IPS-18a (cell line): ENCODE data around the gene TNNI2.
A peak's percentile ranks its signal among the peaks of the same experiment; 100 is the strongest.

Experiments used
- H3K27ac ChIP-seq: one replicate; pipeline ENCODE4 v1.5.1; 2013; ENCODE audit warnings: low read length
- H3K27me3 ChIP-seq: one replicate; pipeline ENCODE4 v1.6.1; 2013; ENCODE audit warnings: mild to moderate bottlenecking, low read length; ENCODE audit not compliant: control insufficient read depth, insufficient read depth
- H3K36me3 ChIP-seq: one replicate; pipeline ENCODE4 v1.6.1; 2013; ENCODE audit warnings: low read depth, low read length; ENCODE audit not compliant: control insufficient read depth
- H3K4me1 ChIP-seq: one replicate; pipeline ENCODE4 v1.6.1; 2013; ENCODE audit warnings: low read depth, low read length; ENCODE audit not compliant: control insufficient read depth
- H3K4me3 ChIP-seq: one replicate; pipeline ENCODE4 v1.5.1; 2013; ENCODE audit warnings: low read length
- H3K9ac ChIP-seq: one replicate; pipeline ENCODE4 v1.6.1; 2013; ENCODE audit warnings: mild to moderate bottlenecking, low read length, moderate library complexity
- H3K9me3 ChIP-seq: one replicate; pipeline ENCODE4 v1.6.1; 2013; ENCODE audit warnings: low read depth, low read length; ENCODE audit not compliant: control insufficient read depth

TNNI2 gene

DNA sequence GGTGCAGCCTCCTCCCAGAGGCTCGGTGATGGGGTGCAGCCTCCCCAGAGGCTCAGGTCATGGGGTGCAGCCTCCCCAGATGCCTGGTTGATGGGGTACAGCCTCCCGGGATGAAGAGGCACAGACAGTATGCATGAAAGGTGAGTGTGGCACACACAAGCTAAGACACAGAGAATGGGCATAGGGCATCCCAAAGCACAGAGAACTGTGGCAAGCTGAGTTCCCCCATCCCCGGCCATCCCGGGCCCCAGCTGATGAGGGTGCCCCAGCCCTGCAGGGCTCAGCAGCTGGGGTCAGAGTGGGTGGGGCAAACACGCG, 8.8 kb upstream of the TNNI2 start:
- Histone ChIP-seq H3K4me1 (no peaks in the 10 kb centered on the region), H3K4me3 (no peak overlapping the region), H3K27ac (no peak overlapping the region), H3K27me3 (peaks cover 4% of the 10 kb centered on the region), H3K9me3 (no peaks in the 10 kb centered on the region), H3K36me3 (no peaks in the 10 kb centered on the region), H3K9ac (no peak overlapping the region)

DNA sequence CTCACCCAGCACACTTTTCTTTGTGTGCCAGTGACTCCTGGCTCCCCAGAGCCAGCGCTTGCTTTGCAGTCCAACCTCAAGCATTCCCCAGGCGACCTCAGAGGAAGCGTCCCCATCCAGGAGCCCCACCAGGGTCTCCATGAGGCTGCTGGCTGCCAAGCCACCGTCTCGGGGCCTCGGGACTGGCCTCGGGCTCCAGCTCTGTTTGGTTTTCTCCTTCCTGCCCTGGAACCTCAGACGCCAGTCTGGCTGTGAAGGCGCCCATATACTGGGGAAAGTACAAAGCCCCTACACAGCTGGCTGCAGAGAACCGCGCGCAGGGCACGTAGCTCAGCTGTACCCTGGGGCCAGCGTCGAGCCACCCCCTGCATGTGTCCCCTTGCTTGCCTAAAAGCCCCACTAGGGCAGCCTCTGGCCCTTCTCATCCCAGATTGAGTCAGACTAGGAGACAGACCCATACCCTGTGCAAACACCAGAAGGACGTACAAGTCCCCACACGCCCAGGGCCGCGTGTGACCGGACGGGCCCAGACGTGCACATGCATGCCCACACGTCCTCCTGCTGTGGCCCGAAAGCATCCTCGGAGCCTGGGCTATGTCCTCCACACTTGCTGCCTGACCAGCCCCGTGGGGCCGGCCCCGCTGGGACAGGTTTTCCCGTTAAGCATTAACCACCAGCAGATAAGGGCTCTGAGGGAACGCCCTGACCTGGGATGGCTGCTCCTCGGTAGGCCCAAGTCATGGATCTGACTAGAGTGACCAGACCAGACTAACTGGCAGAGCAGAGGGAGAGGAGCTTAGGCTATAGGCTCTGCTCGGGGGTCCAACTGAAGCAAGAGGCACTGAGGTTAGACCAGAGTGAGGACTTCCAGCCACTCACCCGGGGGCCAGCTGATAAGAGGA, 8.2 kb upstream of the TNNI2 start:
- Histone ChIP-seq H3K27me3 (peaks cover 4% of the 10 kb centered on the region), H3K9ac (no peak overlapping the region), H3K27ac (no peak overlapping the region), H3K36me3 (no peaks in the 10 kb centered on the region), H3K4me3 (no peak overlapping the region), H3K9me3 (no peaks in the 10 kb centered on the region), H3K4me1 (no peaks in the 10 kb centered on the region)

DNA sequence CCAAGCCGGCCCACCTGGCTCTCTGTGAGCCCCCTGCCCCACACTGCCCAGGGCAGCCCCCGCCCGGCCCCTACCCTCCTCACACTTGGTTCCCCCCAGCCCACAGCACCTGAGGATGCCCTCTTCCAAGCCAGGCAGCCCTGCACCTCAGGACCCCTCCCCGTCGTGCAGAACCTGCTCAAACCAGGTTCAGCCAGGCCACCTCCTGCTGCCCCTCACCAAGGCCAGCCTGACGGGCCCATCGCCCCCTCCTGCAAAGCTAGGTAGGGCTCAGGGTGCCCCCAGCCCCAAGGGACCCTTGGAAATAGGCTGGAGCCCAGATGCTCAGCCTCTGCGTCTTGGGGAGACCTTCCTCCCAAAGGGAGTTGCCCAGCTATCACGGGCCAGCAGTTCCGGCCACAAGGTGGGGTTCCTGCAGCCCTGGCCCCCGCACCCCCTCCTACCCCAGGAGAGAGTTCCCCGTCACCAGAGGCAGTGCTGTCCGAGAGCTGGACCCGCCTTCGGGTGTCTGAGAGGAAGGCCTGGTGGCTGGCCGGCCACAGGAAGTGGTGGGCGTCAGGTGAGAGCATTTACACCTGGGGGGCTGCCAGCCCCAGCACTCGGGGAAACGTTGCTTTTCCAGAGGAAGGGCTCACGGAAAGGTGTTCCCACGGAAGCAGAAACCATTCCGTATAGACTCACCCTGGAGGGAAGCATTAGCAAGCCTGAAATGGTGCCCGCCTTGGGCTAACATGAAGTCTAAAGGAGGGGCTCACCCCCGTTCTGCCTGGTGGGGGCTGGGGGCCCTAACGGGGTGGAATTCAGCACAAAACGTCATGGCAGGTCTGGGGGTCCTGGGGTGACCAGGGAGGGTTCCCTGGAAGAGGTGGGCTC, 7.2 kb upstream of the TNNI2 start:
- H3K4me3 ChIP-seq, result no peak overlapping the region

DNA sequence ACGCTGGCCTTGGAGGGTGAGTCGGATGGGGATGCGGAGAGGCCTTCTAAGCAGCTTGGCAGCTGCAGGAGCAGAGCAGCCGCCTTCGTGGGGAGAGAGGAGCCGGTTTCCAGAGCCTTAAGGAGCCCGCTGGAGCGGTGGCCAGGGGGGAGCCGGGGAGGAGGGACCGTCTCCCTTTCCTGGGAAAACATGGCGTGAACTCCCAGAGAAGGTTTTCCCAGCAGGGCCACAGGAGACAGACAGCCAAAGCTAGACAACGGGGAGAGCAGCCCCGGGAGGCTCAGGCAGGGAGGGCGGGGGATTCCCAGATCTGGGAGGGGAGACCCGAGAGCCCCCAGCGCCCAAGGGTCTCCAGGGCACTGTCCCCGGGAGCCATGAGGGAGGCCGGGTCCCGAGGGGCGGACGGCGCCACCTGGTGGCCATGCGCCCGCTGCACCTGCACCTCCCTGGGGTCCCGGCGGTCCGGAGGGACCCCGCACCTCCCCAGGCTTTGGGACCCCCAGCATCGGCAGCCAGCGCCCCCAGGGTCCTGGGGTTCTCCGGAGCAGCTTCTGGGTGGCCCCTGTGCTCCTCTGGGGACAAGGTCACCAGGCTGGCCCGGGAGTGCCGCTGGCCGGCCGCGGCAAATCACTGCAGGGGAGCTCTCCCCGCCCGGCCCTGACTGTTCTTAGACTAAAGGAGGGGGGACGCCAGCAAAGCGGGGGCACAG, 6.4 kb upstream of the TNNI2 start:
- Histone ChIP-seq H3K27me3 (peaks cover 4% of the 10 kb centered on the region), H3K4me3 (peak overlapping the region; percentile 49), H3K36me3 (no peaks in the 10 kb centered on the region), H3K27ac (no peak overlapping the region), H3K9ac (no peak overlapping the region), H3K9me3 (no peaks in the 10 kb centered on the region), H3K4me1 (no peaks in the 10 kb centered on the region)

More for the DNA sequence above, 7.2 kb upstream of the TNNI2 start:
- no peak overlapping the region for H3K27ac ChIP-seq
- peaks cover 4% of the 10 kb centered on the region for H3K27me3 ChIP-seq
- H3K9me3 ChIP-seq, result no peaks in the 10 kb centered on the region
- H3K4me1 ChIP-seq, result no peaks in the 10 kb centered on the region
- H3K36me3 ChIP-seq, result no peaks in the 10 kb centered on the region
- no peak overlapping the region for H3K9ac ChIP-seq

DNA sequence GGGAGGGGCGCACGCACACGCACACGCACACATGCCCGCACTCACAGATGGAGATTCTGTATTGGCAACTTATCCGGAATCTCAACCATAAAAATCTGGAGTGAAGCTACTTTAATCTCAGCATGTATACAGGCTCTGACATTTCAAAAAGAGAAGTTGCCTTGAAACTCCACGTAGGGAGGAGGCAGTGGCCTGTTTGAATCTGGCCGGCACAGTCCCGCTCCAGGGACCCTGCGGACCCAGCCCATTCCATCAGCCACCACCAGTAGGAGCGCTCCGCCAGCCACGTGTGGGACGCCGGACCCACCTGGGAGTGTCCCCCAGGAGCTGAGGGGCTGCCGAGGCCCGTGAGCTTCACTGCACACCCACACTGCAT, 5.9 kb upstream of the TNNI2 start:
- Histone ChIP-seq H3K27me3 (peaks cover 4% of the 10 kb centered on the region), H3K27ac (no peak overlapping the region), H3K4me3 (peak overlapping the region; percentile 49), H3K36me3 (no peaks in the 10 kb centered on the region), H3K9ac (no peak overlapping the region), H3K9me3 (no peaks in the 10 kb centered on the region), H3K4me1 (no peaks in the 10 kb centered on the region)

DNA sequence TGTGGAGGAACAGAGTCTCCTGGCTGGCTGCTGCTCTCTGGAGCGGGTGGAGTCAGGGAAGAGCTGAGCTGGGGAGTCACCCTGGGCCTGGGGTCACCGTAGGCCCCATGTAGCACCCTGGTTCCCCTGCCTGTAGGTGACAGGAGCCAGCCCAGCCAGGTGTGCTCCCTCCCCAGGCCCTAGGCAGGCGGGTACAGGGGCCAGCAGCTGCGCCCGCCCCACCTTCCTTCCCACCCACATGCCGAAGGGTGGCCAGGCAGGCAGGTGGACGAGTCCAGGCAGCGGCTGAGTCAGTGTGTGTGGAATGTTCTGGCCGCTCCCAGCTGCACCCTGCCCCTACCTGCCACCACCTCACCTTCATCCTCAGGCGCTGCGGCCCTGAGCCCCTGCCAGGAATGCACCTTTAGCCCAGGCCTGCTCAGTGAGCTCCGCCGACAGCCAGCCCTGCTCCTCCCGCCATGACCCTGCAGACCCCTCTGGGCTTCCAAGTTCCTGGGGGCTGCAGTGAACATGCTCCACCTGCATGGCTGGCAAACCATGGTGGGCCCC, 4.6 kb upstream of the TNNI2 start:
- peaks cover 4% of the 10 kb centered on the region for H3K27me3 ChIP-seq
- H3K4me1 ChIP-seq, result no peaks in the 10 kb centered on the region

DNA sequence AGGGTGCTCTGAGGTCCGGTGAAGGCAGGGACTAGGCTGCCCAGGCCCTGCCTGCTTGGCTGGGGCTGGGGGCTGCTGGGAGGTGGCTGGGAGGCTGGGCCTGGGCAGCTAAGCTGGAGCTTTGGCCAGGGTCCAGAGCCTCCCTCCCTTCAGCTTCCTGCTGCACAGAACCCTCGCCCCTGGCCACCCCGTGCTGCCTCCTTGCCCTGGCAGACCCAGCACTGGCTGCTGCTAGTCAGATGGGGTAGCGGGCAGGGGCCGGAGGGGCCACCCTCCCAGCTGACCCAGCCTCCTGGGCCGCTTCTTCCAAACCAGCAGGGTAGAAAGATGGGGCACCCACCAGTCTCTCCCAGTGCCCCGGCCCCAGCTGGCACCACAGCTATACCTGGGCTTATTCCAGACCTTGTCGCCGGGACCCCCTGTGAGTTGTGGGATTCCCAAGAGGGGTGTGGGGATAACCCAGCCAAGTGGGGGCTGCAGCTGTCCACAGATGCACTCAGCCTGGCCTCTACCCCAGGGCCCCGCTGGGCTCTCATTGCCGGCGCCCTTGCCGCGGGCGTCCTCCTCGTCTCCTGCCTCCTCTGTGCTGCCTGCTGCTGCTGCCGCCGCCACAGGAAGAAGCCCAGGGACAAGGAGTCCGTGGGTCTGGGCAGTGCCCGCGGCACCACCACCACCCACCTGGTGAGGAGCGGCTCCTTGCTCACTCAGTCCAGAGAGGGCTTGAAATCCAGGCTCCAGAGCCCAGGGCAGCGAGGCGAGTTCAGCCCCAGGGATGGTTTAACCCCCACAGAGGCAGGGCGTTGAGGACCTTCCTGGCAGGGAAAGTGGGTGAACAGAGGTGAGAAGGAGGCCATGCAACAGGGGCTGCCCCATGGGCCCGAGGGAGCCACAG, 3.8 kb upstream of the TNNI2 start, which contains the start of gene SYT8:
SYT8 (plus strand) TSS at position 212 of the 892 bp plus-strand sequence; CDS start at position 328, 116 bp downstream.
- H3K9me3 ChIP-seq, result no peaks in the 10 kb centered on the region
- H3K4me3 ChIP-seq, result no peak within 1 kb of the TSS
- no peaks in the 10 kb centered on the region for H3K36me3 ChIP-seq
- H3K9ac ChIP-seq, result no peak within 1 kb of the TSS
- H3K4me1 ChIP-seq, result no peaks in the 10 kb centered on the region
- no peak within 1 kb of the TSS for H3K27ac ChIP-seq
- peaks cover 4% of the 10 kb centered on the region for H3K27me3 ChIP-seq

More for the DNA sequence above, 4.6 kb upstream of the TNNI2 start:
- H3K9ac ChIP-seq, result no peak overlapping the region
- no peak overlapping the region for H3K4me3 ChIP-seq
- H3K36me3 ChIP-seq, result no peaks in the 10 kb centered on the region
- no peak overlapping the region for H3K27ac ChIP-seq
- no peaks in the 10 kb centered on the region for H3K9me3 ChIP-seq

DNA sequence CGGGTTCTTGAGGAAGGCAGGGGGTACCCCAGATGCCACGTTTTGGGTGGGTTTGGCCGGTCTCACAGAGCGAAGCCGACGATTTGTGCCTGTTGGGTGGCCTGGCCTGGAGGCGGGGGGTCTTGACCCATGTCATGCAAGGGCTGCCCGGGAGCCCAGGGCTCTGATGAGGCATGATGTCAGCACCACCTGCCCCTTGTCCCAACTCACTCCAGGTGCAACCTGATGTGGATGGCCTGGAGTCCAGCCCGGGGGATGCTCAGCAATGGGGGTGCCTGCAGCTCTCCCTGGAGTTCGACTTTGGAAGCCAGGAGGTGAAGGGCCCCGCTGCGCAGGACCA, 3.1 kb upstream of the TNNI2 start:
- no peaks in the 10 kb centered on the region for H3K9me3 ChIP-seq
- H3K36me3 ChIP-seq, result no peaks in the 10 kb centered on the region
- H3K27ac ChIP-seq, result no peak overlapping the region
- H3K27me3 ChIP-seq, result peaks cover 4% of the 10 kb centered on the region
- no peak overlapping the region for H3K9ac ChIP-seq
- no peak overlapping the region for H3K4me3 ChIP-seq
- no peaks in the 10 kb centered on the region for H3K4me1 ChIP-seq

DNA sequence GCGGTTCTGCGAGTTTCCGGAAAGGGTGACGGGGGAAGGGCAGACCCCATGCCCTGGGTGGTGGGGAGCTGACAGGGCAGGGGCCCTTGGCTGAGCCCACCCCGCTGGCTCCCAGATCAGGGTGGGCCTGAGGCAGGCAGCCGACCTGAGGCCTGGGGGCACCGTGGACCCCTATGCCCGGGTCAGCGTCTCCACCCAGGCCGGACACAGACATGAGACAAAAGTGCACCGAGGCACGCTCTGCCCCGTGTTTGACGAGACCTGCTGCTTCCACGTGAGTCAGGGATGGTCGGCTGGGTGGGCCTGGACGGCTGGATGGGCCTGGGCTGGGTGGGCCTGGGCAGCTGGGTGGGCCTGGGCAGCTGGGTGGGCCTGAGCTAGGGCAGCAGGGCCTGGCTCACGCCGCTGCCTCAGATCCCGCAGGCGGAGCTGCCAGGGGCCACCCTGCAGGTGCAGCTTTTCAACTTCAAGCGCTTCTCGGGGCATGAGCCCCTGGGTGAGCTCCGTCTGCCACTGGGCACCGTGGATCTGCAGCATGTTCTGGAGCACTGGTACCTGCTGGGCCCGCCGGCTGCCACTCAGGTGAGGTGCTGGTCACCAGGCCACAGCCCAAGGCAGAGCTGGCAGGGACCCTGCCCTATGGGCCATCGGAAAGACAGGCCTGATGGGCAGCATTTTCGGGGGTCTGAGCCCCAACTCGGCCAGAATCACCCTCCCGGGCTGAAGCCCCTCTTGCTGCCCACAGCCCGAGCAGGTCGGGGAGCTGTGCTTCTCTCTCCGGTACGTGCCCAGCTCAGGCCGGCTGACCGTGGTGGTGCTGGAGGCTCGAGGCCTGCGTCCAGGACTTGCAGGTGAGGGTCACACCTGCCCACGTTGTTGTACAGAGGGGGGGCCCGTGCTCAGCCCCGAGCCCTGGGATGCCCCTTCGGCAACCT, 2.5 kb upstream of the TNNI2 start:
- Histone ChIP-seq H3K4me3 (no peak overlapping the region), H3K4me1 (no peaks in the 10 kb centered on the region), H3K27me3 (peaks cover 4% of the 10 kb centered on the region)

More for the DNA sequence above, 2.5 kb upstream of the TNNI2 start:
- H3K9me3 ChIP-seq, result no peaks in the 10 kb centered on the region
- H3K9ac ChIP-seq, result no peak overlapping the region
- H3K36me3 ChIP-seq, result no peaks in the 10 kb centered on the region
- no peak overlapping the region for H3K27ac ChIP-seq
